Gastroesophageal sphincter (tissue), 4 donors: ENCODE data around the gene PTPRN2. TPM values are rescaled to one million over a fixed set of nuclear protein-coding genes. Genes with fewer than 3 reads are reported as not detected.

ENCODE experiments used
- ATAC-seq: fragments of 150-250 bp; one replicate; pipeline ENCODE4 v1.9.1; 2016; ENCODE audit warnings: mild to moderate bottlenecking, moderate library complexity
- H3K27ac ChIP-seq, 4 donors: fragments of 200-600 bp; sonication (generic) in 3 of 4; 1 replicate in 3 of 4; 2 replicates in 1 of 4; pipeline ENCODE4 v1.5.1; 2016 to 2019
- H3K27me3 ChIP-seq: fragments of 200-600 bp; sonication (generic); one replicate; pipeline ENCODE4 v1.5.1; 2019
- H3K36me3 ChIP-seq, 2 donors: fragments of 200-600 bp; sonication (generic); one replicate each; pipeline ENCODE4 v1.5.1; 2019; ENCODE audit warnings: control low read depth in 1 of 2
- H3K4me1 ChIP-seq, 3 donors: fragments of 200-600 bp; sonication (generic); 1 replicate in 2 of 3; 2 replicates in 1 of 3; pipeline ENCODE4 v1.5.1; 2016 to 2019; ENCODE audit warnings: control low read depth in 2 of 3
- H3K4me3 ChIP-seq, 2 donors: fragments of 200-600 bp; sonication (generic); one replicate each; pipeline ENCODE4 v1.5.1; 2019; ENCODE audit warnings: mild to moderate bottlenecking in 1 of 2, moderate library complexity in 1 of 2
- H3K9me3 ChIP-seq, 3 donors: fragments of 200-600 bp; sonication (generic); one replicate each; pipeline ENCODE4 v1.5.1; 2017 to 2019; ENCODE audit warnings: control low read depth in 2 of 3
- EP300 ChIP-seq: sonication (generic); formaldehyde crosslinking; IDR thresholded peaks from one replicate; pipeline ENCODE4 v1.6.1; 2017; ENCODE audit warnings: antibody characterized with exemption, mild to moderate bottlenecking
- POLR2A ChIP-seq, 2 donors: fragments of 450-650 bp; IDR thresholded peaks; one replicate each; pipeline ENCODE4 v1.6.1; 2017; ENCODE audit warnings: antibody characterized with exemption in 2 of 2, mild to moderate bottlenecking in 2 of 2, moderate library complexity in 1 of 2
- POLR2AphosphoS5 ChIP-seq: sonication (generic); formaldehyde crosslinking; IDR thresholded peaks from one replicate; pipeline ENCODE4 v1.6.1; 2017; ENCODE audit warnings: antibody characterized with exemption
- WGBS, 2 donors: methylation state at CpG; one replicate each; pipeline ENCODE4 v1.1.5; 2018; ENCODE audit warnings: low coverage in 1 of 2; 5-methylcytosine and 5-hydroxymethylcytosine counted together
- total RNA-seq, 4 donors: library from RNA; depleted of rRNA; stranded (reverse); fragments of >200 nt; gene quantifications; one replicate each; pipeline ENCODE4 v1.1.0, GENCODE V29; 2016
- TF ChIP-seq, protein P1 (sequence below), 4 experiments: fragments of 200-600 bp in 2 of 4; fragments of 450-650 bp in 2 of 4; sonication (generic) in 1 of 4; IDR thresholded peaks; one replicate each; pipeline ENCODE4 v1.5.1; 2017 to 2019; ENCODE audit warnings: antibody characterized with exemption in 4 of 4, mild to moderate bottlenecking in 2 of 4, moderate library complexity in 2 of 4

The PTPRN2 gene
- total RNA-seq, 4 donors from 2014 or later, result 1.7 to 4.7 (median 3.3) TPM

GRCh38 chr7:158479021-158479663 is 108.5 kb downstream of the PTPRN2 start:
- no peak overlapping the region for H3K4me3 ChIP-seq
- H3K27ac ChIP-seq, result no peak overlapping the region
- ATAC-seq, result no peak
- H3K9me3 ChIP-seq, result peaks cover 0 to 13% (median 0%) of the 10 kb centered on the region in 3 donors
- 20 to 76% methylated on average over 3 to 19 of the region's 20 CpGs for WGBS, 2 donors
- H3K4me1 ChIP-seq, result no peaks in the 10 kb centered on the region
- H3K27me3 ChIP-seq, result peaks cover 23% of the 10 kb centered on the region
- H3K36me3 ChIP-seq, result no peaks in the 10 kb centered on the region
- no peak for TF ChIP-seq POLR2AphosphoS5
- TF ChIP-seq EP300, result no peak
- no peak for TF ChIP-seq POLR2A (IDR thresholded peaks at IDR 0.05)
- TF ChIP-seq, protein P1, sequence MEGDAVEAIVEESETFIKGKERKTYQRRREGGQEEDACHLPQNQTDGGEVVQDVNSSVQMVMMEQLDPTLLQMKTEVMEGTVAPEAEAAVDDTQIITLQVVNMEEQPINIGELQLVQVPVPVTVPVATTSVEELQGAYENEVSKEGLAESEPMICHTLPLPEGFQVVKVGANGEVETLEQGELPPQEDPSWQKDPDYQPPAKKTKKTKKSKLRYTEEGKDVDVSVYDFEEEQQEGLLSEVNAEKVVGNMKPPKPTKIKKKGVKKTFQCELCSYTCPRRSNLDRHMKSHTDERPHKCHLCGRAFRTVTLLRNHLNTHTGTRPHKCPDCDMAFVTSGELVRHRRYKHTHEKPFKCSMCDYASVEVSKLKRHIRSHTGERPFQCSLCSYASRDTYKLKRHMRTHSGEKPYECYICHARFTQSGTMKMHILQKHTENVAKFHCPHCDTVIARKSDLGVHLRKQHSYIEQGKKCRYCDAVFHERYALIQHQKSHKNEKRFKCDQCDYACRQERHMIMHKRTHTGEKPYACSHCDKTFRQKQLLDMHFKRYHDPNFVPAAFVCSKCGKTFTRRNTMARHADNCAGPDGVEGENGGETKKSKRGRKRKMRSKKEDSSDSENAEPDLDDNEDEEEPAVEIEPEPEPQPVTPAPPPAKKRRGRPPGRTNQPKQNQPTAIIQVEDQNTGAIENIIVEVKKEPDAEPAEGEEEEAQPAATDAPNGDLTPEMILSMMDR (IDR thresholded peaks at IDR 0.05), result no peak

GRCh38 chr7:158477866-158478265 is 109.8 kb downstream of the PTPRN2 start:
- Histone ChIP-seq H3K4me1 (no peaks in the 10 kb centered on the region), H3K36me3 (no peaks in the 10 kb centered on the region), H3K27me3 (peaks cover 23% of the 10 kb centered on the region), H3K4me3 (no peak overlapping the region), H3K27ac (no peak overlapping the region), H3K9me3 (peaks cover 0 to 13% (median 0%) of the 10 kb centered on the region in 3 donors)
- ATAC-seq, result no peak
- no CpG with 5 or more reads among the region's 13 CpGs for WGBS, 2 donors
- TF ChIP-seq EP300, result no peak
- no peak for TF ChIP-seq POLR2A (IDR thresholded peaks at IDR 0.05)
- no peak for TF ChIP-seq POLR2AphosphoS5
- TF ChIP-seq, protein P1 (IDR thresholded peaks at IDR 0.05), result no peak

- H3K36me3 ChIP-seq, result no peaks in the 10 kb centered on the region
- H3K27me3 ChIP-seq, result peaks cover 21% of the 10 kb centered on the region
- H3K27ac ChIP-seq, result no peak overlapping the region
- TF ChIP-seq POLR2AphosphoS5, result no peak
- TF ChIP-seq, protein P1 (IDR thresholded peaks at IDR 0.05), result no peak
- TF ChIP-seq POLR2A (IDR thresholded peaks at IDR 0.05), result no peak
- no peak for TF ChIP-seq EP300
- H3K4me3 ChIP-seq, result no peak overlapping the region
- peaks cover 0 to 9% (median 0%) of the 10 kb centered on the region in 3 donors for H3K9me3 ChIP-seq
- WGBS, 2 donors, result 82 to 83% methylated on average over 14 to 18 of the region's 24 CpGs
- no peak for ATAC-seq
- H3K4me1 ChIP-seq, result no peaks in the 10 kb centered on the region
Measured at GRCh38 chr7:158476331-158476932, 111.2 kb downstream of the PTPRN2 start.

DNA sequence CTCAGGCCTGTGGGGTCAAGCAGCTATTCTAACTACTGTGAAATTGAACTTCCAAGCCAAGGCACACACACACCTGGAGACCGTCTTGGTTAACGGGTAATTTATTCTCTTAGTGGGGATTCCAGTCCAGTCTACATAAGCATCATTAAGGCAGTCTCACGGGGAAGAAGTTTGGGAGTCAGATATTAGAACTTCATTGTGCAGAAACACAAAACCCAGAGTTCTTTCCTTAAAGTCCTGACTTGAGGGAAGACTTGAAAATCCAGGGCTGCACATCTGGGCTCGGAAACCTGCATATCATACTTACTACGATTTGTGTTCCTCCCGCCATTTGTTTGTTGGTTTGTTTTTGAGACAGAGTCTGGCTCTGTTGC is 112.0 kb downstream of the PTPRN2 start:
- Histone ChIP-seq H3K36me3 (no peaks in the 10 kb centered on the region), H3K4me1 (no peaks in the 10 kb centered on the region), H3K27ac (no peak overlapping the region), H3K27me3 (peaks cover 16% of the 10 kb centered on the region), H3K4me3 (no peak overlapping the region), H3K9me3 (peaks cover 0 to 1% (median 0%) of the 10 kb centered on the region in 3 donors)
- WGBS, 2 donors, result 80 to 93% methylated on average over 2 to 6 of the region's 6 CpGs
- no peak for ATAC-seq
- TF ChIP-seq, protein P1 (IDR thresholded peaks at IDR 0.05), result no peak
- TF ChIP-seq POLR2A (IDR thresholded peaks at IDR 0.05), result no peak
- no peak for TF ChIP-seq EP300
- TF ChIP-seq POLR2AphosphoS5, result no peak
